CD14-positive monocyte (primary cell): ENCODE measurements around the gene SIGLEC8. TPM values are rescaled to one million over a fixed set of nuclear protein-coding genes. Genes with fewer than 3 reads are reported as not detected.
A peak's percentile ranks its signal among the peaks of the same experiment; 100 is the strongest.
"Not testable (repeated sequence)": the region's sequence is repeated elsewhere in the genome, so short reads cannot be mapped to it uniquely, and the experiment has no call there.

Source experiments
- DNase-seq, 3 donors: peaks; one replicate each; pipeline ENCODE4 v3.0.0-alpha.2; 2011 to 2022
- H2AFZ ChIP-seq: 2 replicates; pipeline ENCODE4 v1.6.0; 2012; ENCODE audit warnings: mild to moderate bottlenecking, low read depth, low read length, inconsistent platforms; ENCODE audit not compliant: insufficient read depth, poor library complexity, severe bottlenecking
- H3K27ac ChIP-seq, 2 donors: 1 replicate in 1 of 2; 2 replicates in 1 of 2; pipeline ENCODE4 v1.5.1; 2012 to 2013; ENCODE audit warnings: low read length in 2 of 2, control low read depth in 1 of 2, inconsistent platforms in 1 of 2, low read depth in 1 of 2, mild to moderate bottlenecking in 1 of 2
- H3K27me3 ChIP-seq, 2 donors: one replicate each; pipeline versions ENCODE4 v1.6.0 to v1.6.1; 2011 to 2013; ENCODE audit warnings: low read length in 2 of 2; ENCODE audit not compliant: control insufficient read depth in 2 of 2, insufficient read depth in 2 of 2
- H3K36me3 ChIP-seq, 2 donors: replicated peaks in 1 of 2; 1 replicate in 1 of 2; 2 replicates in 1 of 2; pipeline versions ENCODE4 v1.5.1 to v1.6.1; 2012 to 2013; ENCODE audit warnings: low read length in 2 of 2, control low read depth in 1 of 2, inconsistent platforms in 1 of 2, mild to moderate bottlenecking in 1 of 2; ENCODE audit not compliant: insufficient read depth in 2 of 2, control insufficient read depth in 1 of 2
- H3K4me1 ChIP-seq, 2 donors: 1 replicate in 1 of 2; 2 replicates in 1 of 2; pipeline versions ENCODE4 v1.5.1 to v1.6.1; 2012 to 2013; ENCODE audit warnings: low read length in 2 of 2, control low read depth in 1 of 2, inconsistent platforms in 1 of 2, mild to moderate bottlenecking in 1 of 2, moderate library complexity in 1 of 2; ENCODE audit not compliant: insufficient read depth in 2 of 2, control insufficient read depth in 1 of 2
- H3K4me2 ChIP-seq: replicated peaks from 2 replicates; pipeline ENCODE3; 2012; ENCODE audit warnings: low read length, moderate library complexity, mild to moderate bottlenecking; ENCODE audit not compliant: poor library complexity, severe bottlenecking; ENCODE audit errors: extremely low read depth
- H3K4me3 ChIP-seq, 3 experiments: fragments of 200-600 bp in 1 of 3; sonication (generic) in 1 of 3; replicated peaks in 1 of 3; 1 replicate in 2 of 3; 2 replicates in 1 of 3; pipeline ENCODE4 v1.5.1; 2011 to 2013; ENCODE audit warnings: low read length in 3 of 3, mild to moderate bottlenecking in 3 of 3, control low read depth in 2 of 3, low read depth in 2 of 3, inconsistent platforms in 1 of 3, moderate library complexity in 1 of 3
- H3K79me2 ChIP-seq: 2 replicates; pipeline ENCODE4 v1.6.0; 2012; ENCODE audit warnings: mild to moderate bottlenecking, control low read depth, inconsistent platforms, low read length, moderate library complexity; ENCODE audit not compliant: insufficient read depth
- H3K9ac ChIP-seq: 2 replicates; pipeline ENCODE4 v1.6.0; 2017; ENCODE audit warnings: low read length, mild to moderate bottlenecking; ENCODE audit not compliant: insufficient read depth, poor library complexity, severe bottlenecking
- H3K9me3 ChIP-seq, 2 donors: replicated peaks in 1 of 2; 1 replicate in 1 of 2; 2 replicates in 1 of 2; pipeline versions ENCODE4 v1.5.1 to v1.6.1; 2012 to 2013; ENCODE audit warnings: low read length in 2 of 2, control low read depth in 1 of 2; ENCODE audit not compliant: control insufficient read depth in 1 of 2, insufficient read depth in 1 of 2
- H4K20me1 ChIP-seq: 2 replicates; pipeline ENCODE4 v1.6.0; 2012; ENCODE audit warnings: mild to moderate bottlenecking, low read length, control low read depth, moderate library complexity; ENCODE audit not compliant: insufficient read depth
- H3K27ac Mint-ChIP-seq, 7 donors: one replicate each; pipeline ENCODE4 v1.8.0; 2020; ENCODE audit warnings: mild to moderate bottlenecking in 7 of 7, mixed read lengths in 7 of 7, moderate library complexity in 6 of 7, inconsistent platforms in 2 of 7
- H3K27me3 Mint-ChIP-seq, 3 donors: one replicate each; pipeline ENCODE4 v1.8.0; 2021 to 2022; ENCODE audit warnings: low read depth in 3 of 3, mild to moderate bottlenecking in 3 of 3, mixed read lengths in 3 of 3, moderate library complexity in 3 of 3, inconsistent platforms in 1 of 3
- H3K36me3 Mint-ChIP-seq, 2 donors: one replicate each; pipeline ENCODE4 v1.8.0; 2020; ENCODE audit warnings: mixed read lengths in 2 of 2, inconsistent platforms in 1 of 2, mild to moderate bottlenecking in 1 of 2
- H3K4me1 Mint-ChIP-seq: one replicate; pipeline ENCODE4 v1.8.0; 2020; ENCODE audit warnings: mild to moderate bottlenecking, mixed read lengths
- H3K4me3 Mint-ChIP-seq, 2 donors: one replicate each; pipeline ENCODE4 v1.8.0; 2020; ENCODE audit warnings: mild to moderate bottlenecking in 2 of 2, mixed read lengths in 2 of 2, moderate library complexity in 1 of 2
- H3K9me3 Mint-ChIP-seq, 7 donors: one replicate each; pipeline ENCODE4 v1.8.0; 2020 to 2022; ENCODE audit warnings: mixed read lengths in 7 of 7, mild to moderate bottlenecking in 6 of 7, moderate library complexity in 6 of 7, inconsistent platforms in 2 of 7
- WGBS: methylation state at CpG from one replicate; pipeline ENCODE4 v1.1.5; 2013; ENCODE audit warnings: missing lambda C conversion rate; ENCODE audit not compliant: insufficient coverage; 5-methylcytosine and 5-hydroxymethylcytosine counted together
- intact Hi-C, 2 donors: fragments of 100-400 bp; cut with micrococcal nuclease; formaldehyde crosslinking; loops; one replicate each; pipeline versions ENCODE4 v1.15.0 to v1.15.1; 2023
- polyA plus RNA-seq, 3 donors: library from polyadenylated mRNA; depleted of rRNA in 1 of 3; unstranded in 2 of 3; stranded (reverse) in 1 of 3; fragments of 300-500 nt in 2 of 3; fragments of >200 nt in 1 of 3; fragmentation: Illumina TruSeq in 2 of 3; gene quantifications; 1 replicate in 2 of 3; 2 replicates in 1 of 3; pipeline ENCODE4 v1.2.3, GENCODE V29; 2012 to 2021
- TF ChIP-seq, protein P1 (sequence below): fragments of 200-600 bp; IDR thresholded peaks from one replicate; pipeline ENCODE4 v1.8.0; 2022; ENCODE audit warnings: antibody characterized with exemption, mild to moderate bottlenecking

SIGLEC8 gene
- polyA plus RNA-seq, 3 donors: not detected

DNA sequence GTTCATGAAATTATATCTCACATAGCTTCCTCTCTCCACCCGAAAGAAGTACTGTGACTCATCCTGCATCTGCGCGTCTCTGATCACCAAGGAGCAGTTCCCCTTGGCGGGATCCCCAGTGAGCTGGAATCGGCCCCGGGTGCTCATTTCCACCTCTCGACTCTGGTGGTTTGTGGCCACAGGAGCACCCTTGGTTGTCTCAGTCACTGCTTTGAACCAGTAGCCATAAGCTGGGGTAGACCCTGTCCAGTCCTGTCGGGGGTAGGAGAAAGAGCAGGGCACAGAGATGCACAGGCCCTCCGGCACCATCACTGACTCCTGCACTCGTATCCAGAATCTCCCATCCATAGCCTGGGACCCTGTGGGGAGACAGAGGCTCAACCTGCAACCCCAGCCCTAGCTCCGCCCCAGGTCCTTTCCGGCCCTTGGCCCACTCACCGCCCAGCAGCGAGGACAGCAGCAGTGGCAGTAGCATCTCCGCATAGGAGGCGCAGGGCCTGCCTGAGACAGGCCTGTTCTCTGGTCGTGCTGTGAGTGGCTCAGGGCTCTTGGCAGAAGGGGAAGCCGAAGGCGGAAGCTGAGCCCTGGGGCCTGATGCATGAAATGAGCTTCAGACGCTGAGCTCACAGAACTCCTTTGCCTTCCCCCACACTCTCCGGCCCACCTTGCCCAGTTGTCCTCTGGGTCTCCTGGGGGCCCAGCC, 41.0 kb downstream of the SIGLEC8 start, which contains the start of gene SIGLEC10:
TSS of gene SIGLEC10 (minus strand) at position 536 of the 703 bp plus-strand sequence. CDS start at position 475, 61 bp downstream.
- Mint-ChIP-seq H3K4me3 (peak within 1 kb of the TSS; percentile 77 to 93), H3K27ac (peak within 1 kb of the TSS; percentile 94 to 97 (median 95))
- peak within 1 kb of the TSS; percentile 91 to 92 for H3K27ac ChIP-seq

GRCh38 chr19:51416422-51416821, 41.8 kb downstream of the SIGLEC8 start:
- H2AFZ ChIP-seq, intact Hi-C loops, H3K79me2 ChIP-seq, H3K27me3 ChIP-seq, H4K20me1 ChIP-seq, DNase-seq, H3K9me3 ChIP-seq: not testable (repeated sequence)
- H3K9me3 Mint-ChIP-seq: peaks cover 0 to 10% (median 0%) of the 10 kb centered on the region in 7 donors
- peak overlapping the region; percentile 77 to 93 for H3K4me3 Mint-ChIP-seq
- Histone ChIP-seq H3K4me3 (peak overlapping the region in 2 of 3 experiments; percentile 38 to 72), H3K9ac (peak overlapping the region; percentile 73), H3K4me1 (peaks cover 47 to 52% of the 10 kb centered on the region in 2 donors), H3K36me3 (peaks cover 21 to 33% of the 10 kb centered on the region in 2 donors), H3K4me2 (peak overlapping the region; percentile 68), H3K27ac (peak overlapping the region; percentile 91 to 92)
- peaks cover 22 to 39% of the 10 kb centered on the region in 2 donors for H3K36me3 Mint-ChIP-seq
- peaks cover 41% of the 10 kb centered on the region for H3K4me1 Mint-ChIP-seq
- peaks cover 8 to 14% (median 11%) of the 10 kb centered on the region in 3 donors for H3K27me3 Mint-ChIP-seq
- WGBS: 76% methylated on average over 2 of the region's 15 CpGs
- peak overlapping the region; percentile 94 to 97 (median 95) for H3K27ac Mint-ChIP-seq

More for the DNA sequence above, 41.0 kb downstream of the SIGLEC8 start, which contains the start of gene SIGLEC10:
- peak; percentile 88 to 92 (median 92) for DNase-seq
- H3K4me1 Mint-ChIP-seq: peaks cover 41% of the 10 kb centered on the region
- TF ChIP-seq, protein P1, sequence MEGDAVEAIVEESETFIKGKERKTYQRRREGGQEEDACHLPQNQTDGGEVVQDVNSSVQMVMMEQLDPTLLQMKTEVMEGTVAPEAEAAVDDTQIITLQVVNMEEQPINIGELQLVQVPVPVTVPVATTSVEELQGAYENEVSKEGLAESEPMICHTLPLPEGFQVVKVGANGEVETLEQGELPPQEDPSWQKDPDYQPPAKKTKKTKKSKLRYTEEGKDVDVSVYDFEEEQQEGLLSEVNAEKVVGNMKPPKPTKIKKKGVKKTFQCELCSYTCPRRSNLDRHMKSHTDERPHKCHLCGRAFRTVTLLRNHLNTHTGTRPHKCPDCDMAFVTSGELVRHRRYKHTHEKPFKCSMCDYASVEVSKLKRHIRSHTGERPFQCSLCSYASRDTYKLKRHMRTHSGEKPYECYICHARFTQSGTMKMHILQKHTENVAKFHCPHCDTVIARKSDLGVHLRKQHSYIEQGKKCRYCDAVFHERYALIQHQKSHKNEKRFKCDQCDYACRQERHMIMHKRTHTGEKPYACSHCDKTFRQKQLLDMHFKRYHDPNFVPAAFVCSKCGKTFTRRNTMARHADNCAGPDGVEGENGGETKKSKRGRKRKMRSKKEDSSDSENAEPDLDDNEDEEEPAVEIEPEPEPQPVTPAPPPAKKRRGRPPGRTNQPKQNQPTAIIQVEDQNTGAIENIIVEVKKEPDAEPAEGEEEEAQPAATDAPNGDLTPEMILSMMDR: no peak
- H3K27me3 Mint-ChIP-seq: peaks cover 9 to 19% (median 15%) of the 10 kb centered on the region in 3 donors
- peaks cover 20 to 35% of the 10 kb centered on the region in 2 donors for H3K36me3 Mint-ChIP-seq
- peaks cover 0 to 10% (median 1%) of the 10 kb centered on the region in 7 donors for H3K9me3 Mint-ChIP-seq
- 7% methylated on average over 16 of the region's 21 CpGs for WGBS
- H3K4me1 ChIP-seq: peaks cover 51 to 57% of the 10 kb centered on the region in 2 donors
- intact Hi-C loops: no loop called here
- no peaks in the 10 kb centered on the region for H4K20me1 ChIP-seq
- peak within 1 kb of the TSS; percentile 43 for H2AFZ ChIP-seq
- H3K36me3 ChIP-seq: peaks cover 21 to 29% of the 10 kb centered on the region in 2 donors
- peak within 1 kb of the TSS; percentile 73 for H3K9ac ChIP-seq
- H3K4me3 ChIP-seq: peak within 1 kb of the TSS; percentile 38 to 72 (median 39)
- H3K79me2 ChIP-seq: peaks cover 7% of the 10 kb centered on the region
- no peaks in the 10 kb centered on the region for H3K9me3 ChIP-seq
- H3K4me2 ChIP-seq: peak within 1 kb of the TSS; percentile 68
- peaks cover 0 to 9% of the 10 kb centered on the region in 2 donors for H3K27me3 ChIP-seq
